Left renal pelvis (tissue), 4 donors: ENCODE results near the gene ANKS6. TPM values are rescaled to one million over a fixed set of nuclear protein-coding genes. Genes with fewer than 3 reads are reported as not detected.

Source experiments
- DNase-seq, 4 donors: peaks; one replicate each; pipeline ENCODE4 v3.0.0-alpha.2; 2013; ENCODE audit warnings: low read depth in 4 of 4, low spot score in 3 of 4
- polyA plus RNA-seq, 4 donors: library from polyadenylated mRNA; unstranded; fragments of 120-200 nt; gene quantifications; one replicate each; pipeline ENCODE4 v1.2.1, GENCODE V29; 2013; ENCODE audit not compliant: insufficient read length in 4 of 4

ANKS6 gene
- polyA plus RNA-seq, 4 donors = 18.5 to 30.1 (median 23.2) TPM

GRCh38 chr9:98818764-98819163, 22.4 kb upstream of the ANKS6 start:
- no peak for DNase-seq

DNA sequence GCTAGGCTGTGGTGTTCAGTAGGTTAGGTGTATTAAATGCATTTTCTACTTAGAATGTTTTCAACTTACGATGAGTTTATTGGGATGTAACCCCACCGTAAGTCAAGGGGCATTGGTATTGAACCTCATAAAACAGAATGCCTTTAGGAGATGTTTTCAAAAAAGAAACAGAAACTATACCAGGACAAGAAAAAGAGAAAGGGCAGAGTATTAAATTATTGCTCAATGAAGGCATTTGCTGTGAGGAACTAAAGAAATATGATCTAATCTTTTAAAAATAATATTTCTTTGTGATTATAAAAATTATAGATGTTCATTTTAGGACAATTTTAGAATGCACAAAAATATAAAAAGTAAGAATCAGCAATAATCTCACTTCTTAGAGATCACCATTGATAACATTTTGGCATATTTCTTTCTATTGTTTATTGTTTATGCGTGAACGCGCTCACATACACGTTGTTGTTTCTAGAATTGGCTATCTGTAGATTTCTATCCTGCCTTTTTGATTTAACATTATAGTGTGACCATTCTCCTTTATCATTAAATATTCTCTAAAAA, 19.1 kb upstream of the ANKS6 start:
- DNase-seq = no peak

DNA sequence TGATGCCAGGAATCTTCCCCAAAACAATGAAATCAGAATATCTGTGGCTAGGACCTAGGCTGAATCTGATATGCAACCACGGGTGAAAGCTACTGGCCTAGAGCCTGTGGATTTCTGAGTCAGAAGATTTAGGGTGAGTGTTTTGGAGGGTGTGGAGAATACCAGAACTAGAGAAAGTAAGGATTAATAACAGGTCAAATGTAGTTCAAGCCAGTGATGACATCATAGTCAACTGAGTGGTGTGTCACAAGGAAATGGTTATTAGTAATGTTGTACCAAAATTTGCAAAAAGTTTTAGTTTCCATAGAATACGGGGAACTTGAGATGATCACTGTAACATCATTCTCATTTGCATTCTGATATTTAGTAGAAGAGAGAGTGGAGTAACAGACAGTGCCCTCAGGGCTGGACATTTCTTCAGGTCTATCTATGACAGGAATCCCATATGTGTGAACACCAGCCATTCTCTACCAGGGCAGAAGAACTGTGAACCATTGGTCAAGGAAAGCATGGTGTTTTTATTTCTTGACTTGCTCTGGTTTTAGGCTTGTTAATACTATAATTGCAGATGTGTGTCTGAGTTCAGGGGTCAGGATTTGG, 14.8 kb upstream of the ANKS6 start:
- no peak for DNase-seq

DNA sequence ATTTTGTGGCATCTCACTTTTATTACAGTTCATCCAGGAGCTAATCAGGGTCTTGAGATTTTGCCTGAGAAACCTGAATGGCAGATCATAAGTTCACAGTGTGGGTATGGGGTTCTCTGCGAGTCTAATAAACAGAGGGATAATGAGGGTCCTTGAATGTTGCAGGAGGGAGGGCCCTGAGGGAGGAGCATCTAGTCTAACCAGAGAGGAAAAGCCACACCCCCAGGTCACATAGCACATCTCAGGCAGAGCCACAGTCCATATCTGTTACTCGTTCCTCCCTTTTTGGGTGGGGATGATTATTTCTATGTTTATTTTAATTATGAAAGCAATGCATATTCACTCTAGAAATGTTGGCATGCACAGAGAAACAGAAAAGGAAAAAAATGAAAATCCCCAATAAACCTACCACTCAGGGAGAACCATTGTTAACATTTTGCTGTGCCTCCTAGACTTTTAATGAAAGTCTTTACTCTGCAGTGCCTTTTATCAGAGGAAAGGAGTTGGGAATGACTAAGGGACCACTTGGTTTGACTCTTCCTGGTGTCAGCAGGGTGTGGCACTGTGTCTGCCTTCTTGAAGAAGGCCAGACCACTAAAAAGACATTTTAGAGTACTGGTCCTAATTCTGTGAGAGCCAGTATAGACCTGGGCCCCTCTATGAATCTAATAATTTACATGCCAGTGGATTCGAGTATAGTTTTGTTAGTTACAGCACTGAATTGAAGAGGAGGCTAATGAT, 13.9 kb upstream of the ANKS6 start:
- DNase-seq = no peak

GRCh38 chr9:98809311-98810101, 13.2 kb upstream of the ANKS6 start:
- no peak for DNase-seq

GRCh38 chr9:98808875-98809274, 12.5 kb upstream of the ANKS6 start:
- no peak for DNase-seq

DNA sequence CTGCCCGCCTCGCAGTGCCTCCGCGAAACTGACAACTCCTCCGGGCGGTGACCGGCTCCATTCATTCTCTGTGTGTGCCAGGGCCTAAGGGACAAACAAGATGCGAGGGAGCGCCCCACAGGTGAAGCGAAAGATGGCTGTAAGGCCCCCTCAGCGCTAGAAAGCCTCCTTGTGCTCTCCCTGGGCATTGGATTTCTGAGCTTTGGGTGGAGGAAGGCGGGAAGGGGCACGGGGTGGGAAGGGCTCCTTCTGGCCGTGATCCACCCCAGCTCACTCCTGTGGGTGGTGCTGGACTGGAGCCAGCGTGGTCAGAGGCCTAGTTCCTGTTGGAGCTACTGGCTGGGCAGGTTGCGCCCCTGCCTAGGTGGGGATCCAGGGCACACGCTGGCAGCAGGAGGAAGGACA, 12.1 kb upstream of the ANKS6 start:
- no peak for DNase-seq

DNA sequence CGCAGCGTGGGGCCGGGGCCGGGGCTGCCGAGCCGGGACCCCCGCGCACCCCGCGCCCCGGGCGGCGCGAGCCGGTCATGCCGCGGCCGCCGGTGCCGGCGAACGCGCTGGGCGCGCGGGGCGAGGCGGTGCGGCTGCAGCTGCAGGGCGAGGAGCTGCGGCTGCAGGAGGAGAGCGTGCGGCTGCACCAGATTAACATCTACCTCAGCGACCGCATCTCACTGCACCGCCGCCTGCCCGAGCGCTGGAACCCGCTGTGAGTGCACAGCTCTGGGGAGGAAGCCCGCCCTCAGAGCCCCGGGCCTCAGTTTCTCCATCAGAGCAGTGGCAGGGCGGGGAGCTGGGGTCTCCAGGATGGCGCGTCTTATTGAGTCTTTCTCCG, 11.4 kb upstream of the ANKS6 start:
- no peak for DNase-seq

DNA sequence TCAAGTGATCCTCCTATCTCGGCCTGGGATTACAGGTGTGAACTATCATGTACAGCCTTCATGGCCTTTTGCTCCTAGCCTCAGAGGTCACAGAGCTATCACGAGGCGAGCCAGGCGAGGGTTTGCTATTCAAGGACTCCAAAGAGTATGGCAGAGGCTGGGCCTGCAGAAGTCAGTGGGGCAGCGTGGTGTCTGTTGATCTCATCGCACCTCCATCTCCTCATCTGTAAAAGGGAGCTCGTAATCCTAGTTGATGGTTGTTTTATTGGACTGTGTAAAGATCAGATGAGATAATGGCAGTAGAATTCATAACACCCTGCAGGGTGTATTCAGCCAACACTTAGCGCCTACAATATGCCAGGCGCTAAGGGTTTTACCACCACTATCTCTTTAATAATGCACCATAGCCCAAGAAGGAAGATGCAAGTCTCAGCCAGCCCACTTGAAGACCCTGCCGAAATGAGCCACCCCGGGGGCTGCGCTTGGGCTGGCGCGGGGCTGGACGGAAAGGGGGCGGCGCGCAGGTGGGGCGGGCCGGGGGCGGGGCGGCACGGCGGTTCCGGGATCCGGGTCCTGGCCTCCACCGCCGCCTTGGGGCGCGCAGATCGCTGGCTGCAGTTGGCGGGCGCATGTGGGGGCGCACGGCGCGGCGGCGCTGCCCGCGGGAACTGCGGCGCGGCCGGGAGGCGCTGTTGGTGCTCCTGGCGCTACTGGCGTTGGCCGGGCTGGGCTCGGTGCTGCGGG, 10.9 kb upstream of the ANKS6 start, which contains the start of gene GALNT12:
Gene GALNT12, plus strand, starts transcription at position 601 of the 744 bp plus-strand sequence. Its CDS starts 29 bp downstream, at position 630.
- no peak for DNase-seq

- DNase-seq = no peak
These were observed 10.2 kb upstream of the ANKS6 start for GRCh38 chr9:98806394-98807035.

DNA sequence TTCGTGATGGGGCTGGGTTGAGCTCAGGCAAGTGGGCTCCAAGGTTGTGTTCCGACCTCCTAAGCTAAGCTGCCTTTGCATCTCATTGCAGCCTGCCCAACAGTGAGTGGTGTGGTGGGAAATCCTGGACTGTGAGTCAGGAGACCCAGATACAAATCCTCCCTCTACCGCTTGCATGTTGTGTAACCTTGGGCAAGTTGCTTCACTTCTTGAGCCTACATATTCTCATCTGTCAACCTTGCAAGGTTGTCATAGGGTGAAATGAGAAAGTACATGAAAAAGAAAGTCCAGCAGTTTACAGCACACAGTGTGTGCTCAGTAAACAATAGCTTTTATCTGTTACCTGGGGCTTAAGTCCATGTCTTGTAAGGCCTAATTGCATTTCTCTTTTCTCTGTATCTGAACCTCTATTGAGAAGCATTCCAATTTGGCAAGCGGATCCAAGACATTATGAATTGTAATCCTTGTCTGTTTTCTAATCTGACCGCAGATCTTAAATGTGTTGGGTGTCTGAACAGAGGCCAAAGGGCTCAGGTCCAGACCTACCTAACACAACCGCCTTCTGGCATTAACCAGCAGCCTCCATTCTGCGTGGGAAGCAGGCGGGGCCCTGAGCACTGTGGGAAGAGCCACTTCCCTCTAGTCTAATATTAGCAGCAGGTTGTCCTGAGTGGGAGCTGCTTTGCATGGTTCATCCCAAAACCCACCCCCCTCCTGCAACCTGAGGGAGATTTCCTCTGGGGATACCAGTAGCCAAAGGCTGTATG, 9.3 kb upstream of the ANKS6 start:
- DNase-seq = no peak

DNA sequence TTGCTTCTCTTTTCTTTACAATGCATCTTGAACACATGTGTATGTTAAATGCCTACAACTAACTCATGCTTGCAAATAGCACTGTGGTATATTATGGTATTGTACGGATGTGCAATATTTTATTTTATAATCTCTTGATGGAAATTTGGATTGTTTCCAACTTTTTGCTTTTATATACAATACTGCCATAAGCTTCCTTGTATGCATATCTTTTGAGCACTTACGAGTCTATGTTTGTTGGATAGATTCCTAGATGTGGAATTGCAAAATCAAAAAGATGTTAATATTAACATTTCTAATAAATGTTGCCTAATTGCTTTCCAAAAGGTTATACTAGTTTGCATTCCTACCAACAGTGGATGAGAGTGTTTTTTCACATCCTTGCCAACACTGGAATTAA, 7.7 kb upstream of the ANKS6 start:
- no peak for DNase-seq

DNA sequence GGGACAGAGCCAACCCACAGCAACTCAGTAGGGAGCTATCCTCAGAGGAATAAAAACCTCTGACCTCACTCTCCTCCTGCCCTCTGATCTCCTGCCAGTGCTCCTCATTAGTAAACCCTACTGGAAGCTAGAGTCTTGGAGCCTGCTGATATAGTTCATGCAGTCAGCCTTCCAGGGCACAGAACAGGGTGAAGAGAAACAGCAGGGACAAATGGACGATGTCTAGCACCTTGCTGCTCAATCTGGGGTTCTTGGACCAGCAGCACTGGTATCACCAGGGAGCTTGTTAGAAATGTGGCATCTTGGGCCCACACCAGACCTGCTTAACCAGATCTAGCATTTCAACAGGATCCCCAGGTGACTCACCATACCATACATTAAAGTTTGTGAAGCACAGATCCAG, 5.6 kb upstream of the ANKS6 start:
- DNase-seq = no peak

DNA sequence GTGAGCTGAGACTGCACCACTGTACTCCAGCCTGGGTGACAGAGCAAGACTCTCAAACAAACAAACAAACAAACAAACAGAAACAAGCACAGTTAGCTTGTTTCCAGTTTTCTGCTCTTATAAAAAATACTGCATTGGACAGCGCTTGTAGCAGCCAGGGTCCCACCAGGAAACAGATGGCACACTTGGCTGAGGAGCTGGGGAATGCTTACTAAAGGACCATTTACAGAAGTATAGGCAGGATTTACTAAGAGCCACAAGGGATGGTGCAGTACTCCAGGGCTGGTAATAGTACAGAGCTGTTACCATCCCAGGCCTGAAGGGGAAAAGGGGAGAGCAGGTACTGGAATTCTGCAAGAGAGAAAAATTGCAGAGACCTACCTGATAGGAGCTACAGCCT, 5.2 kb upstream of the ANKS6 start:
- no peak for DNase-seq

DNA sequence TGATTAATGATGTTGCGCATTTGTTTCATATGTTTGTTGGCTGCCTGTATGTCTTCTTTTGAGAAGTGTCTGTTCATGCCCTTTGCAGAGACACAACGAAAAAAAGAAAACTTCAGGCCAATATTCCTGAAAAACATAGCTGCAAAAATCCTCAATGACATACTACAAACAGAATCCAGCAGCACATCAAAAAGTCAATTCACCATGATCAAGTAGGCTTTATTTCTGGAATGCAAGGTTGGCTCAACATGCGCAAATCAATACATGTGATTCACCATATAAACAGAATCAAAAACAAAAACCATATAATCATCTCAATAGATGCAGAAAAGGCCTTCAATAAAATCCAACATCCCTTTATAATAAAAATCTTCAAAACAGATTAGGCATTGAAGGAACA, 1.9 kb upstream of the ANKS6 start:
- no peak for DNase-seq

- DNase-seq = no peak
These were observed 1.1 kb upstream of the ANKS6 start for GRCh38 chr9:98797491-98797890.

GRCh38 chr9:98795970-98796363, 388 bp downstream of the ANKS6 start:
- no peak for DNase-seq

DNA sequence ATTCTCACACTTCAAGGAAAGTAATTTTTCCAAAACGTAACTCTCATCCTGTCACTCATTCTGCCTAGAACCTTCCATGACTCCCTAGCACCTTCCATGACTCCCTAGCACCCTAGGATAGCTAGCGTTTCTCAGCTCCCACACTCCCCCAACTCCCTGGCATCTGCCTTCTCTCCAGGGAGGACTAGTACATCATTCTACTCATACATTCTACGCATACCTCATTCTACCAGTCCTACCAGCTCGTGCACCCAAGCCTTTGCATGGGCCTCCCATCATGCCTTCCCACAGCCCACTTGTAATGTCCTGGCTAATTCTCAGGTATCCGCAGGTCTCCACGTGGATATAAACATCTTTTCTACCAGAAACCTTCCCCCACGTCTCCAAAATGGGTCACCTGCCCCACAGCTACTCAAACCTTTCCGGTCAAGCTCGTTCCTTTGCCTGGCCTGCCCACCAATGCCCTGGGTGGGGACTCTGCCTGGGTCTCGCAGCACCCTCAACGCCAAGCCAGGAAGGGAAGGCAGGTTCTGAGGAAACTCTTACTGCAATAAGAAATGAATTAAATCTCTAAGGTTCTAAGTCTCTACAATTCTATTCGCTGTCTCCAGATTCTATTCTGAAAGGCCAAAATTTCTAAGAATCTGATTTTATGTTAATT, 930 bp downstream of the ANKS6 start:
- DNase-seq = no peak

GRCh38 chr9:98794802-98795201, 1.6 kb downstream of the ANKS6 start:
- no peak for DNase-seq
